Measurements from ENCODE around the gene NOTO. TPM values are rescaled to one million over a fixed set of nuclear protein-coding genes. Genes with fewer than 3 reads are reported as not detected.

NOTO gene
- total RNA-seq, 1 experiment from 2014 or later: 0.66 TPM

GRCh38 chr2:73253400-73253799 is 51.0 kb downstream of the NOTO start:
- no peaks in the 10 kb centered on the region for H3K4me1 ChIP-seq (ENCODE audit: insufficient read depth, low read length)
- no peaks in the 10 kb centered on the region; a peak in 1 of 5 replicates for H3K9me3 Mint-ChIP-seq
- no peak for DNase-seq
- no peaks in the 10 kb centered on the region for H3K27me3 Mint-ChIP-seq (ENCODE audit: low read depth)
- H3K18ac ChIP-seq (ENCODE audit: insufficient read length, low read depth, low read length): no peak overlapping the region
- TF ChIP-seq, protein P1, sequence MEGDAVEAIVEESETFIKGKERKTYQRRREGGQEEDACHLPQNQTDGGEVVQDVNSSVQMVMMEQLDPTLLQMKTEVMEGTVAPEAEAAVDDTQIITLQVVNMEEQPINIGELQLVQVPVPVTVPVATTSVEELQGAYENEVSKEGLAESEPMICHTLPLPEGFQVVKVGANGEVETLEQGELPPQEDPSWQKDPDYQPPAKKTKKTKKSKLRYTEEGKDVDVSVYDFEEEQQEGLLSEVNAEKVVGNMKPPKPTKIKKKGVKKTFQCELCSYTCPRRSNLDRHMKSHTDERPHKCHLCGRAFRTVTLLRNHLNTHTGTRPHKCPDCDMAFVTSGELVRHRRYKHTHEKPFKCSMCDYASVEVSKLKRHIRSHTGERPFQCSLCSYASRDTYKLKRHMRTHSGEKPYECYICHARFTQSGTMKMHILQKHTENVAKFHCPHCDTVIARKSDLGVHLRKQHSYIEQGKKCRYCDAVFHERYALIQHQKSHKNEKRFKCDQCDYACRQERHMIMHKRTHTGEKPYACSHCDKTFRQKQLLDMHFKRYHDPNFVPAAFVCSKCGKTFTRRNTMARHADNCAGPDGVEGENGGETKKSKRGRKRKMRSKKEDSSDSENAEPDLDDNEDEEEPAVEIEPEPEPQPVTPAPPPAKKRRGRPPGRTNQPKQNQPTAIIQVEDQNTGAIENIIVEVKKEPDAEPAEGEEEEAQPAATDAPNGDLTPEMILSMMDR (conservative IDR thresholded peaks at IDR 0.05): no peak
- H2BK5ac ChIP-seq (ENCODE audit: insufficient read length, low read length): no peak overlapping the region
- H3T11ph ChIP-seq (ENCODE audit: low read length): no peak overlapping the region
- H3K9ac ChIP-seq (ENCODE audit: extremely low read depth, insufficient read length, low read length): no peak overlapping the region
- no peak overlapping the region for H3K27ac ChIP-seq (ENCODE audit: insufficient read length, low read depth, low read length)
- no peak overlapping the region for H3K14ac ChIP-seq (ENCODE audit: insufficient read depth, low read length)
- no peak overlapping the region for H2AFZ ChIP-seq (ENCODE audit: low read length)
- H4K5ac ChIP-seq (ENCODE audit: insufficient read length, low read depth, low read length): no peak overlapping the region
- H3K9me3 ChIP-seq (ENCODE audit: control insufficient read depth, low read depth, low read length): no peaks in the 10 kb centered on the region
- H3K4me1 Mint-ChIP-seq: peaks cover 10 to 16% of the 10 kb centered on the region in 2 experiments
- no peak overlapping the region for H2BK20ac ChIP-seq (ENCODE audit: low read depth, low read length, poor library complexity, severe bottlenecking)
- no peaks in the 10 kb centered on the region for H3K27me3 ChIP-seq (ENCODE audit: insufficient read depth, low read length)
- H2BK120ac ChIP-seq (ENCODE audit: low read depth, low read length, poor library complexity, severe bottlenecking): no peak overlapping the region
- no peaks in the 10 kb centered on the region for H3K79me1 ChIP-seq (ENCODE audit: insufficient read depth, low read depth, low read length, poor library complexity, severe bottlenecking)
- H4K91ac ChIP-seq (ENCODE audit: insufficient read length, low read depth, low read length): no peak overlapping the region
- H3K23ac ChIP-seq (ENCODE audit: insufficient read length, low read depth, low read length): no peak overlapping the region
- H3K56ac ChIP-seq (ENCODE audit: insufficient read length, low read depth, low read length): no peak overlapping the region
- H4K8ac ChIP-seq (replicated peaks; ENCODE audit: insufficient read length, low read depth, low read length): no peak overlapping the region
- no peaks in the 10 kb centered on the region for H4K20me1 ChIP-seq (ENCODE audit: control insufficient read depth, insufficient read depth, insufficient read length)
- peaks cover 38 to 65% (median 48%) of the 10 kb centered on the region in 3 experiments for H3K36me3 Mint-ChIP-seq (ENCODE audit: insufficient read depth in 1 of 3, low read depth in 3 of 3)
- H3K27ac Mint-ChIP-seq: no peak overlapping the region
- no peak overlapping the region for H3K4me3 Mint-ChIP-seq
- no CpG with 5 or more reads among the region's 2 CpGs for WGBS (ENCODE audit: extremely low coverage, insufficient read length, low lambda C conversion rate)
- no peak overlapping the region for H2BK12ac ChIP-seq (ENCODE audit: insufficient read length, low read depth, low read length)
- no peak overlapping the region for H3K4me2 ChIP-seq (ENCODE audit: insufficient read depth, insufficient read length, low read length)
- no peak overlapping the region for H2BK15ac ChIP-seq (ENCODE audit: low read depth, low read length)
- H3K79me2 ChIP-seq (ENCODE audit: insufficient read depth, low read length): no peaks in the 10 kb centered on the region
- no peak overlapping the region for H3K4ac ChIP-seq (ENCODE audit: low read depth, low read length)
- no peaks in the 10 kb centered on the region for H3K23me2 ChIP-seq (ENCODE audit: insufficient read length, low read depth, low read length, poor library complexity, severe bottlenecking)
- no peak overlapping the region for H2AK5ac ChIP-seq (ENCODE audit: insufficient read length, low read length)

Measured in H9 (cell line).